HPDE6-E6E7 (cell line): Measurements from ENCODE around the gene MACROD2.

Experiments
- DNase-seq: peaks from one replicate; pipeline ENCODE4 v3.0.0; 2011; ENCODE audit warnings: missing footprints; ENCODE audit errors: extremely low spot score

The MACROD2 gene

DNA sequence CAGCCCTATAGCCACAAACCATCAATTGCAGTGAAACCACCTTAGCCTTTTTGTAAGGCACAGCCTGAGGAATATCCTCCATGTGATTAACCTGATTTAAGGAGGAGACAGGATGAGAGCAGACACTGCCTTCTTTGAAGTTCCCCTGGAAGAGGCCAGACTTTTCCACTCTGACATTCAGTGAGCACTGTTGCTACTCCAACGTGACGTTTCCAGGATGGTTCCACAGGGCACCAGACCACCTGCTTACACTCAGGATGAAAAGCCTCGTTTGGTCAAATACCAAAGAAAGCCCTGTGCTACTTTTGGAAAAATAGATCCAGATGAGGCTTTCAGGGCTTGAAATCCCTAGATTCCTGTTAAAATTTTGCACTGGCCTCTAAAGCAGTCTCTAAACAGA is 1444.2 kb downstream of the MACROD2 start:
- DNase-seq = no peak

DNA sequence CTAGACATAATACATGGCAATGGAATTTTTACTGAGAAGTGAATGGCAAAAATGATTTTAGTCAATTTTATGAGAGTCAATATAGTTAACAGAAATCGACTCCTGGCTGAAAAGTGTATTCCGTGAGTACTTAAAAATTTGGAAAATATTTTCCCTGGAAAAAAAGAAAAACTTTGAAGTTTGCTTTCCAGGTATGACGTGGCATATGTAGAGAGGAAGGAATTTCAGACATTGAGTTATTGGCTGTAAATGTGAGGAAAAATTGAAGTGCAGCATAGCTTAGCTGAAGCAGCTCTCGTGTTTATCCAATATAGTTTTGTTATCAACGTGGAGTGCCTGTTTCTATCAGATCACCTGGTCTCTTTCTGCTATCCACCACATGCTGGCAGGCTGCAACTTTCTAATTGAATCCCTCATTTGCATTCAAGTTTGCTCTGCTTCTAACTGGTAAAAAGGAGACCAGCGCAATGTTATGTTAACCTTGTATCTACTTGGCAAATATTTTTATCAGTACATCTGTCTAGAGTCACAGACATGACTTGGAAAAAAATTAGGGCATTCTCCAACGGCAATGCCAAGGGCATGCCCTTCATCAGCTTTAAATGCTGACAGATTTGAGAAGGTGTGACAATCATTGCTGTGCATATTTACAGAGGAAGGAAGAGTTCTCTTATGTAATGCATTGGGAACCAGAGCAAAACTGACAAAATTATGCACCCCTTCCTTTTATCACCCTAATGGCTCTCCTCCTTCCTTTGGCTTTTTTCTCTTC is 1444.9 kb downstream of the MACROD2 start:
- no peak for DNase-seq

DNA sequence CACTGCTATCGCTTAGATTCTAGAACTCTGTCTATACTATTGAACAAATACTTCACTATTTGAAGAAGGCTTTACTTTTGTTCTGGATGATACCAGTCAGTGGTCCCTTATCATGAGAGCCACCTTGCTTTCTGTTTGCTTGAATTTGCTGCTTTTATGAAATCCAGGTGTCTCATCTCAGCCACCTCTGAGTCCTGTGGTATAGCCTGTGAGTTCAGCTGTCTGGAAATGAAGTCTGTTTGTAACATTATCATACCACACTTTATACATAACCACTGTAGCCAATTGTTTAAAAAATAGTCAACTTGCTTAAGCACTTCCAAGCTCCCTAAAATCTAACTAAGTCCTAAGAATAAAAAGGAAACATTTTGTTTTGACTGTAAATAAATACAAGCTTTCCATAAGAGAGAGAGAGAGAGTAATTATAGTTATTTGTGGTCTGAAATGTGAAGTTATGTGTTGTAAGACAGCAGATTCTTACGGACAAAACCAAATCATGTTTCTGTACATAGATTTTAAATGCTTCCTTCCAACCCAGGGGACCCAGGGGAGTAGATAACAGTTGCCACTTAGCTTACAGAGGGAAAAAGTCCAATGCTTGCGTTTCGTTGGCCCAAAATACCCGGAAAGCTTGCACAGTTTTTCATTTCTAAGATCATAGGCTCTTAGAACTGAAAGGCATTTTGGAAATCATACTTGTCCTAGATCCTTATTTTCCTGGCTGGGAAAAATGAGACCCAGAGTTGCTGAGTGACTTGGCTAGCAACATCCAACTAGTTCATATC is 1449.9 kb downstream of the MACROD2 start:
- DNase-seq = no peak

DNA sequence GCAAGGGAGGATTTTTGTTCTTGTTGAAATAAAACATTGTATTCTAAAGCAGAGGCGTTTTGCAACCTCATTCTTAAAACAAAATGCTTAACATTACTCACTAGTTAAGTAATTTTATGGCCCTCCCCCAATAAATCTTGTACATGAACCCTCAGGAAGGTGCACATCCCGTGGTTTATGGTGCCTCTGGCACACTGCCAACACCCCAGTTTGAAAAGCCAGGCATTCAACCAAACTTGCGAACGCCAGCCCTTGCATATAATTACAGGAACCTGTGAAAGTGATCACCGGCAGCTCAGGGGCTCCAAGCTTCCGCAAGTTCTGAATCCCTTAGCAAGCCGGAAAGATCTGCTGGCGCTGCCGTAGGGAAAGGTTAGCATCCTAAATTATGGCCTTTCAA is 1451.1 kb downstream of the MACROD2 start:
- no peak for DNase-seq

DNA sequence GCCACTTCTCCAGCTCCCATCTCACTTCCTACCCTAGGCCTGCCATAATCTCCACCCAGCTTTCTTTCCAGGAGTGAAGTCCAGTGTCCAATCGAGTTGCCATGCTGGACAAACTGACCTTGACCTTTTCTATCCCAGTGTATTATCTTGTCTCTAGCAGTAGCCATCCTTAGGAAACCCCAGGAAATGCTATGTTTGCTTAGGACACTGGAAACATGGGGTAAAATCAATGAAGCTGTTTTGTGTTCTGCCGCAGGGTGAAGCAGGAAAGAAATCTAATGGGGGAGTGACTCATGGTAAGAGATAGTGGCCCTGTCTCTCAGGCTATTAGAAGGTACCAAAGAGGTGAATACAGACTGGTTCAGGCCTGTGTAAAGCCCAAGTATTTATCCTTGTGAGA is 1452.2 kb downstream of the MACROD2 start:
- no peak for DNase-seq

DNA sequence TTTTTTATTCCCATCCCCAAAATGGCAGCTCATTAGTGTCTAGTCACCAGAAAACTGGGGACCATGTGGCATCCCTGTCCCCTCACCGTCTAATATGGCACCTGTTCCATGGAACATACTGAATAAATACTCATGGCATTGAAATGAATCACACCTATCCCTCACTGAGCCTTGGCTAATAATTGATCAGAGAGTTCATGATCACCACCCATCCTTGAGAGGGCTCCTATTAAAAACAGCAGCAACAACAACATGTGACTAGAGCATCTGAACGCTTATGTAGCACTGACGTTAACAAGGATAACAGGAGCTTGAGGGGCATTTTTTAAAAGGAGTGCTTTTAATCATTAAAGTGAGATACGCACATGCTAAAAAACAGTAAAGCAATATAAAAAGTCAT is 1453.7 kb downstream of the MACROD2 start:
- DNase-seq = no peak

DNA sequence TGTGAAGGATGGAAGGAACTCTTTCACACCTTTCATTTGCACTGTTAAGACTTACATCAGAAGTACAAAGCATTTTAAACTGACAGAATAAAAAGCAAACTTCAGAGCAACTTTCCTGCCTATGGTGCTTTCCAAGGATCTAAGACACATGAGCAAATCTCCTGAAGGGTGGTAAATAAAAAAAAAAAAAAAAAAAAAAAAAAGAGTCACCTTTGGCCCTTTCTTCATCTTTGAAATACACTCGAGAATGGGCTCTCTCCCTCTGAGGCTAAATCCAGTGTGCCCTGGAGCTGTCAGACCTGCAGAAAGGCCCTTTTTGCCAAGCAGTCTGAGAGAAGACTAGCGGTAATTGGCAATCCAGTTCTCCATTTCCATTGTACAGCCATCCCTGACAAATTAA is 1455.9 kb downstream of the MACROD2 start:
- DNase-seq = no peak

DNA sequence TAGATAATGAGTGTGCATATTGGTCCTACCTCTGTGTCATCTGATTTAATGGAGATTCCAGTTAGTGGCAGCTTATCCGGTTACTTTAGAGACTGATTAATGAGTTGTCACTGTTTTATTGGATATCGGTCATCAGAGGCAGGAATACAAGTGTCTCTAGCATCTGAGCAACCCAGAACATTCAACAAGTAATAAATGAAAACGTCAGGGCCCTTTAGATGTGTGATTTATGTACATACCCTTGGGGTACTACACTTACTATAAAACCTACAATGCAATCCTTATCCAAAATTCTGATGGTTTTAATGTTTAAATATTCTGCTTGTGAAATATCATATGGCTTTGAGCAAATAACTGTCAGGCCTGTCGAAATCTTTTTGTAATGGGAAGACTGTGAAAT is 1460.0 kb downstream of the MACROD2 start:
- DNase-seq = no peak

DNA sequence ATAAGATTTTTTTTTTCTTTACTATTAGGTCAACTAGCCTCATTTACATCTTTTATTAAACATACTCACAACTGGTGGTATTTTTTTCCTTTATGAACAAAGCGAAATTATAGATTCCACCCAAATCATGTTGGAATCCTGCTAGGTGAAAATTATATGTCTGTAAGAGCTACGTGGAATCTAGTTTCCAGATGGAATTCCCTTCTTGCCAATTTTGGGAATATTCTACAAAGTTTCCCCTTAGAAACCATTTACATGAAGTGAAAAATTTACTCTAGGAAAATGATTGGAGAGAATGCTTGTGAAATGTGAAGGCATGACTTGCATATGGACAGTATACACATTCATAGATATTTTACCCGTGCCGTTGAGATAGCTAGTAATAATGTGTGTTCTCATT is 1466.6 kb downstream of the MACROD2 start:
- no peak for DNase-seq

DNA sequence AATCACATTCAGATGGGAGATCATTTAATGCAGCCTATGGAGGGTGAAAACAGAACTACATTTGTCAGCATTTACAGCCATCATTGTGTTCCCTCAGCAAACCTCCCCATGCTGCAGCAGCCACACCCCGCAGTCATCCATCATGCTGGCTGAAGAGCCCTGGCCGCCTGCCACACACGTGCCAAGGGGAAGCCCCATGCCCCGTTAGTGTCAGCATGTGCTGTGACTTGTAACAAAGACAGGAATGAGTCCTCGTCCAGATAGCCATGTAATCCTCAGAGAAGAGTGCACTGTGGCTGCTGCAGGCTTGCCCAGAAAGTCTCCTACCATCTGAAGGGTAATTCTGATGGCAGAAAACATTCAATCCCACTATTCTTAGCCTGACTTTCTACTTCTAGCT is 1480.2 kb downstream of the MACROD2 start:
- DNase-seq = peak; percentile 48

DNA sequence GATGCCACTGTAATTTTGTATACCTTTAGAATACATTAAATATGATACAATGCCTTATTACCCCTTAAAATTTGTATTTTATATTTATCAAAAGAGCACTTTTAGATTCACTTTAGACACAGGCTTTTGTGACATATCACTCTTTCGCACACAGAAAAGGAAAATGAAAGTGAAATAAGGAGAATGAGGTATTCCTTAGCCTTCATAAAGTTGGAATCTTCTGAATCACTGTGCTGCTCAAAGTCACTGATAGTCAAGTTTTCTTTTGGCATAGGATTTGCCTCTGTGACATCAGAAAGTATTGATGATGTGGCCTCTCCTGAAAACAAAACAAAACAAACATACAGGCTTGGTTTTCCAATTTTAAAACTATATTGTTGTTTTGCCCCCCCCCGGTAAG is 1480.9 kb downstream of the MACROD2 start:
- no peak for DNase-seq

DNA sequence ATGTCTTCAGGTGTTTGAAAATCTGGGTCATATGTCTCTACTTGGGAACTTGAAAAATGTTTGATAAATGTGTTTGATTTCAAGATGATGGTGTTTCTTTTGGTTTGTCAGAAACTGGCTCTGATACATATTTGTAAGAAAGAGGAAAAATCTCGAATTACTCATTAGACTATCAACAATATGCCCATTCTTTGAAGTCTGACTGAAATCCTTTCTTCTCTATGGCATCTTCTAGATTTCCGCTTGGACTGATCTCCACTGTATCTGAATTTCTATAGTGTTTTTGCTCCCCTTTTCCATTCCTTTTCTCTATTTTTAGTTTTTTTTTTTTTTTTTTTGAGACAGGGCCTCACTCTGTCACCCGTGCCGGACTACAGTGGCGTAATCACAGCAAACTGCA is 1481.5 kb downstream of the MACROD2 start:
- no peak for DNase-seq

DNA sequence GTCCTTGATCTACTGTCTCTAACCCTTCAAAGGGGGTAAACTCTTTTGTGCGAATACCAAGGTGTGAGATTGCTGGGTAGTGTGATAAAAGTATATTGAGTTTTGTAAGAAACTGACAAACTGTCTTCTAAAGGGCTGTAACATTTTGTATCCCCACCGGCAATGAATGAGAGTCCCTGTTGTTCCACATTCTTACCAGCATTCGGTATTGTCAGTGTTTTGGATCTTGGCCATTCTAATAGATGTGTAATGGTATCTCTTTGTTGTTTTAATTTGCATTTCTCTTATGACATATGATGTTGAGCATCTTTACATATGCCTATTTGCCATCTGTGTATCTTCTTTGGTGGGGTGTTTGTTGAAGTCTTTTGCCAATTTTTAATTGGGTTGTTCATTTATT is 1487.2 kb downstream of the MACROD2 start:
- DNase-seq = no peak

DNA sequence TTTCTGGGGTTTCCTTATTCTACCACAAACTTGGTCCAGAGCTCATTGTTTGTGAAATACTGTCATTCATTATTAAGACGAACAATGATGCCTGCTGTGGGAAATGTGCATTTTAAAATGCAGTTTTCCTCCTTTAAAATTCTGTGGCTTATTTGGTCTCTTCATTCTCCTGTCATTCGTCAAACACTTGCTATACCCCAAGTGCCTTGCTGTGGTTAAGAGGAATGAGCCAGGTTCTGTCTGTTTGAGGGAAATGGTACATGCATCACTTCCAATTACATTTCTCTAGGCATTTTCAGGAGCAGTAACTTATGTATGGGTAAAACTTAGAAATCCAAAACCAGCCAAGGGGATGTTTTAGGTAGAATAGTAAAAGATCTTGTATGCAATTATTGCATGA is 1490.2 kb downstream of the MACROD2 start:
- no peak for DNase-seq

DNA sequence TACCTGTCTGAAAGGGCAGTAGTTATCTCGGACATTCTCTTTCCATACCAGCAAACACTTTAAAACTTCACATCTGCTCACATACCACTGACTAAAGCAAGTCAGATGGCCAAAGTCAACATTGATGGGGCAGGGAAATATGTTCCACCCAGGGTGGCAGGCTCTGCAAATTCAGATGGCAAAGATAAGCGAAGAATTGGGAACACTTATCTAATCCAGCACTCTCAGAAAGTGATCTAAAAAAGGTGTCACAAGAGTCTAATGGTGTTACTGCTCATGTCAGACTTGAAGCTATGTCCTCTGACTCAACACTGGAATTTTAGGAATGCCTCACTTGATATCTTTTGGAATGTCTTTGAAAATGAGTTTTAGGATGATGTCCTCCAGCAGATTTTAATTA is 1491.7 kb downstream of the MACROD2 start:
- DNase-seq = no peak

DNA sequence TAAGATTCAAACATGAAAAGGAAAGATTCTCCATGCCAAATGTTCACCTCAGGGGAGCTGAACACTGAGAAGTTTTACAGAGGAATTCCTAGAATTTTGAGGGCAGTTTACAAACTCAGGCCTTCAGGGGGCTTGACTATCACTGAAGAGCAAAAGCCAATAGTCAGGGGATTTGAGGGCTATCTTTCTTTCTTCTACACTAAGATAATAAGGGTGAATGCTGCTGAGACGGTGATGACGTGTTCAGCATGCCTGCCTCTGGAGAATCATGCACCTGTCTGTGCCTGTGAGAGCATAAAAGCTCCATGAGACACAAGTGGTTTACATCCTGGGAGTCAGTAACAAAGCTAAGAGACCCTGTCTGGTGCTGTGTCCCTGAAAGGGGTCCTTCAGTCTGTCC is 1492.4 kb downstream of the MACROD2 start:
- no peak for DNase-seq

DNA sequence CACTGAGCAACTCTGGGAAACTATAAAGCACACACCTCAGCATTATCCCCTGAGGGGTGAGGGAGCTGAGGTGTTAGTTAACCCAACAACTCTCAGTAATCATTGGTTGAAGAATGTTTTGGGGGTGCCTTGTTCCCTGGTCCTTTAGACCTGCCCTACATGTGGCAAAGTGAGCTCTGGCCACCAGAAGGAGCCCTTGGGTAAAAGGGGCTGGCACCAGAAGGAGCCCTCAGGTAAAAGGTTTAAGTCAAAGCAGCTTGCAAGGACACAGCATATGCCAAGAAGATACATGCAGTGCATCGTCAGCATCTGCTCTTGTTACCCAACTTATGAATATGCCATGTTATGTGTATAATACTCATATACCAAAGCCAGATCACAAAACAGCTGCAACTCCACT is 1496.3 kb downstream of the MACROD2 start:
- DNase-seq = peak; percentile 16

DNA sequence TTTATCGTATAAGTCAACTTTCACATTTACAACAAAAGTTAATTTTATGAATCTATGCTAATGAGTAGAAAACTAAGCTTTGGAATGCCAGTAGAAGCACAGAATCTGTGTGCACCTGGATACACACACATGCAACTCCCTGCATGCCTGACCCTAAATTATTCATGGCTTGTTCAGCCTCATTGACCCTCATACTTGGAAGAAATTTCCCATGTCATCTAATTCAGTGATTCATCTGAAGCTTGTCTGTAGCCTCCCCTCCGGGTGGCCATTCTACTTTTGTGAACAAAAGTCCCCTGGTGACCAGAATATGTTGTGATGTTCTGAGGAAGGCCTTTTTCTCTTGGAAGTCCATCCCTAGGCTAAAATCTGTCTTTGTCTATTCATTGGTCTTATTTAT is 1499.5 kb downstream of the MACROD2 start:
- DNase-seq = no peak

DNA sequence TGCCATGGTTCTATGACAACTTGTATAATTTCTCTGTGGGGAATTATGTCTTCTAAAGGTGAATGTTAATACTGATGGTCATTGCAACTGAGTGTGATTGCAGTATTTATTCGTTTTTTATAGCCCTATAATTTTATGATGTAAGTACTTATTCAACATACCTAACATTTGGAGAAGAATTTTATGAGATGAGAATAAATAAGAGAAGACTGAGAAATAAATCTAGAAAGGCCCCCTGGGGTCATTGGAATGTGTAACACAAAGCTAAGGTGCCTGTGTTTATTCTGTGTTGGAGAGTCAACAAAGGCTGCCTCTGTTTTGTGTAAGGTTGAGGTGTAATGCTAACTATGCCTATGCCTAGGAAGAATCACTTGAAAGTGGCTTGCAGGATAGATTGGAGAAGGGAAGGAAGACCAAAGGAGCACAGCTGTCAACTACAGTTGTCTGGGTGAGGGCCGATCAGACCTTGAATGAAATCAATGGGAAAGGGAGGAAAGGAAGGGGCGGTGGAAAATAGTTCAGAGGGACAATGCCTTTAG is 1501.3 kb downstream of the MACROD2 start:
- DNase-seq = no peak

DNA sequence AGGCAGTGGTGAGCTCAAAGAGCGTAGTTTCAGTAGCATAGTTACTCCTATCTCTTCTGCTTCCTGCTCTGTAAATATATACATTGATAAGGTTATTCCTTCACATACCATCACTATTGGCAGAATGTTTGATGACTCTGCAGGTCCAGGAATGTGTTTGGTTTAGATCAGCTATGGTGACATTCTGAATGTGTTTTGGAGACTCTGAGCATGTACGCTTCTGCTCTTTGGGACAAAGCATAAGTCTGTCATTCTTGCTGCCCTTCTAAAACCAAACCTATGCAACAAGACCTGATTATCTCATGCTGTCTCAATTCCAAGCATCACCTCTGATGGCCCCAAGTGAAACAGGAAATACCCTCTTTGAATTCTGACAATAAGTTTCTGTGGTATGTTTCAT is 1503.6 kb downstream of the MACROD2 start:
- DNase-seq = no peak

DNA sequence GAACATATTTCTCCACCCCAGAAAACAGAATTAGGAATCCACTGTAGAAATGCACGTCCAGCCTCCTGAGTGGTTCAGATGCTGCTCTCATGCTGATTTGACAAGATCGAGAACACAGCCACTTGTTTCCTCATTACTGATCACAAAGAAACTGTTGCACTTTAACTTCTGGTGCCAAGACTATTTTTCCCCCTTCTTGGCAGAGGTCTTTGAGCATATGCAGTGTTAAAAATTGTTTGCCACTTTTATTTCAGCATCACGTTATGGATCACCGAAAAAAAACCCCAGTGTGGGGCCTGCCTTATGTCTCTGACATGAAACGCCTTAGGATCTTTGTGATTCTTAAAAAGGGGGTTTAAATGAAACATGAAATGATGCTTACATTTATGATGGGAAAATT is 1511.0 kb downstream of the MACROD2 start:
- DNase-seq = no peak

DNA sequence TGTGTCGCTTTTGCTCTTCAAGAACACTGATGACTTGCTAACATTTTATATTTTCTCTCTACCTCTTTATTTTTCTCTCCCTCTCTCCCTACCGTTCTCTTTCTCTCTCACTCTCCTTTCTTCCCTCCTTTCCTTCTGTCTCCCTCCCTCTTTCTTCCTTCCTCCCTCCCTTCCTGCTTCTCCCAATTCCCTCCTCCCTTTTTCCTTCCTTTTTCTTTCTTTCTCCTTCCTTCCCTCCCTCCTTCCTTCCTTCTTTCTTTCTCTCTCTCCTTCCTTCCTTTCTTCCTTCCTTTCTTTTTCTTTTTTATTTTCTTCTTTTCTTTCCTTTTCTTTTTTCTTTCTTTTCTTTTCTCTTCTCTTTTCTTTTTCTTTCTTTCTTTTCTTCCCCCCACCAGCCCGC is 1511.8 kb downstream of the MACROD2 start:
- DNase-seq = no peak

DNA sequence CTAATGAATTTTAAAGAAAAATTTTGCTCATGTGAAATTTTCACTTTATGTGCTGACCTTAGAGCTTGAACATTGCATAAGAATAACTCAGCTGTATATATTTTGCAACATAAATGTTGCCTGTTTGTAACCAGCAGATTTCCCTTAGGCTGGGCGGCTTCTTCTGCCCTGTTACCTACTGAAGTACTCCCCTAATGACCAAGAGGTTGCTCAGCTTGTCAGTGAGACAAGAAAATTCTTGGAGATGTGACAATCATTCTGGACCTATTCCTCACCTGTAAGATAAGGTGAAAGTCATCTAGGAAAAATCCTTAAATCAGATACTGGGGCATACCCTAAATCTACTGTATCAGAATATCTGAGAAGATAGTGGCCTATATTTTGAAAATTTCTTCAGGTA is 1516.2 kb downstream of the MACROD2 start:
- DNase-seq = no peak
